ENCODE measurements around the gene MIPOL1.

DNA sequence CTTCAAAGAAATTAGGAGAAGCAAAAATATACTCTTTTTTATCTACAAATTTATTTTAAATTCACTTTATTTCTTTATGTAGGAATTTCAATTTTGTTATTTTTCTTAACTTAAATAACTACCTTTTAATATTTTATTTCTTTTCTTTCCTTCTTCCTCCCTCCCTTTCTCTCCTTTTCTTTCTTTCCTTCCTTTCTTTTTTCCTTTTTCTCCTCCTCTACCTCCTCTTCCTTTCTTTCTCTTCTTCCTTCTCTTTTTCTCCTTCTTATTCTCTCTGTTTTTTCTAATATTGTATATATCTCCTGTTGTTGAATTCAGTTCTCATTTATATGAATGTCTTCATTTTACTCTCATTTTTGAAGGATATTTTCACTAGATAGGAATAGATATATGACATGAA, 127.6 kb downstream of the MIPOL1 start:
- TF ChIP-seq, protein P1, sequence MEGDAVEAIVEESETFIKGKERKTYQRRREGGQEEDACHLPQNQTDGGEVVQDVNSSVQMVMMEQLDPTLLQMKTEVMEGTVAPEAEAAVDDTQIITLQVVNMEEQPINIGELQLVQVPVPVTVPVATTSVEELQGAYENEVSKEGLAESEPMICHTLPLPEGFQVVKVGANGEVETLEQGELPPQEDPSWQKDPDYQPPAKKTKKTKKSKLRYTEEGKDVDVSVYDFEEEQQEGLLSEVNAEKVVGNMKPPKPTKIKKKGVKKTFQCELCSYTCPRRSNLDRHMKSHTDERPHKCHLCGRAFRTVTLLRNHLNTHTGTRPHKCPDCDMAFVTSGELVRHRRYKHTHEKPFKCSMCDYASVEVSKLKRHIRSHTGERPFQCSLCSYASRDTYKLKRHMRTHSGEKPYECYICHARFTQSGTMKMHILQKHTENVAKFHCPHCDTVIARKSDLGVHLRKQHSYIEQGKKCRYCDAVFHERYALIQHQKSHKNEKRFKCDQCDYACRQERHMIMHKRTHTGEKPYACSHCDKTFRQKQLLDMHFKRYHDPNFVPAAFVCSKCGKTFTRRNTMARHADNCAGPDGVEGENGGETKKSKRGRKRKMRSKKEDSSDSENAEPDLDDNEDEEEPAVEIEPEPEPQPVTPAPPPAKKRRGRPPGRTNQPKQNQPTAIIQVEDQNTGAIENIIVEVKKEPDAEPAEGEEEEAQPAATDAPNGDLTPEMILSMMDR (IDR thresholded peaks at IDR 0.05) = no peak
- TF ChIP-seq POLR2AphosphoS5 (IDR thresholded peaks at IDR 0.05) (no peak), POLR2A (IDR thresholded peaks at IDR 0.05) (no peak)

All from breast epithelium (tissue), 3 donors.